Heart left ventricle (tissue), 13 donors: Measurements from ENCODE around the gene VIL1.
A peak's percentile ranks its signal among the peaks of the same experiment; 100 is the strongest.

Source experiments
- POLR2A ChIP-seq, 2 donors: fragments of 450-650 bp; IDR thresholded peaks; one replicate each; pipeline ENCODE4 v1.6.1; 2017; ENCODE audit warnings: antibody characterized with exemption in 2 of 2, mild to moderate bottlenecking in 2 of 2, moderate library complexity in 2 of 2
- TF ChIP-seq, protein P1 (sequence below), 12 donors: fragments of 200-600 bp; sonication (generic) in 4 of 12; IDR thresholded peaks; one replicate each; pipeline versions ENCODE4 v1.5.0 to v1.8.0; 2018 to 2022; ENCODE audit warnings: antibody characterized with exemption in 12 of 12, mild to moderate bottlenecking in 5 of 12
- donor health status: ischemic (EF 13 %, LVEDD 7.1; RV severe dilation, severe dysfunction).
- donor health status: DM: no; HTN: yes; CAD: no.
- donor health status: DM: no; HTN: no; CAD: no.
- donor health status: ischemic (EF 25% LVEDD 6.9; RV normal size, moderate dysfunction).
- donor health status: ischemic (EF 25% LVEDD 5.7; RV mildly dilated, moderate dysfunction).
- donor health status: ischemic (EF 35%, LVEDD 5.7; RV mildly dilated, moderate dysfunction).
- donor health status: nonischemic (EF 11% LVEDD 7.7; RV severe dilation, severe dysfunction).
- donor health status: DM: yes; HTN: yes; CAD: no.
- donor health status: PGD.
- donor health status: ischemic (EF 29% LVEDD 5.4; RV normal size, mild dysfunction).
- donor health status: nonischemic (EF 23%, LVEDD 6.1; RV moderate dilation, normal function).

DNA sequence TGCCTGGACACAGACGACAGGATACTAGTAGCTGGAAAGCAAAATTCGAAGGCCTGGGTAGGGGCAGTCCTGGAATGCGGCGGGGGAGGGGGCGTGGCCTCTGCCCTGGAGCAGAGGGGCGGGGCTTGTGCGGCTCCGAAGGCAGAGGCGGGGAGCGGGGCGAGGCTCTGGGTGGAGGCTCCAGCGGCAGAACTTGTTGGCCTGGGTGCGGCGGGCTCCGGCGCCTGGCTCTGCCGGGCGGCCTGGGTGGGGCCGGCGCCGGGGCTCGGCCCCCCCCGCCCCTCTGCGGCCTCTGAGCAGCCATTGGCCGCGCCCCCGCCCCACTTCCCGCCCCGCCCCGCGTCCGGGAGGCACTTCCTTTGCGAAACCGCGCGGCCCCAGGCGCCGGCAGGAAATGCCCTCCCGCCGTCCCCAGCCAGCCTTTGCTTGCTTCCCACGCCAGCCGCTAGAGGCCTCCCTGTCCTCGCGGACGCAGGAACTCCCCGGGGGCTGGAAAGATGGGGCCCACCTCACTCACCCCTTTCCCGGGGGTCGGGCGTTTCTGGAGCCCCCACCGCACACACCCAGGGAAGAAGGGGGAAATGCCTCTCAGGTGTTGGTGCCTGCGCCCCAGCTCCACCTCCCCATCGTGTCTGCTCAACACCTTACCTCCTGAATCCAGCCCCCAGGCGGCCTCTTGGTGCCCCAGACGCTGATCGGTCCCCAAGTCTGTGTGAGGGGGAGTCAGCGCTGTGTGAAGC, 12.5 kb upstream of the VIL1 start:
- TF ChIP-seq, protein P1, sequence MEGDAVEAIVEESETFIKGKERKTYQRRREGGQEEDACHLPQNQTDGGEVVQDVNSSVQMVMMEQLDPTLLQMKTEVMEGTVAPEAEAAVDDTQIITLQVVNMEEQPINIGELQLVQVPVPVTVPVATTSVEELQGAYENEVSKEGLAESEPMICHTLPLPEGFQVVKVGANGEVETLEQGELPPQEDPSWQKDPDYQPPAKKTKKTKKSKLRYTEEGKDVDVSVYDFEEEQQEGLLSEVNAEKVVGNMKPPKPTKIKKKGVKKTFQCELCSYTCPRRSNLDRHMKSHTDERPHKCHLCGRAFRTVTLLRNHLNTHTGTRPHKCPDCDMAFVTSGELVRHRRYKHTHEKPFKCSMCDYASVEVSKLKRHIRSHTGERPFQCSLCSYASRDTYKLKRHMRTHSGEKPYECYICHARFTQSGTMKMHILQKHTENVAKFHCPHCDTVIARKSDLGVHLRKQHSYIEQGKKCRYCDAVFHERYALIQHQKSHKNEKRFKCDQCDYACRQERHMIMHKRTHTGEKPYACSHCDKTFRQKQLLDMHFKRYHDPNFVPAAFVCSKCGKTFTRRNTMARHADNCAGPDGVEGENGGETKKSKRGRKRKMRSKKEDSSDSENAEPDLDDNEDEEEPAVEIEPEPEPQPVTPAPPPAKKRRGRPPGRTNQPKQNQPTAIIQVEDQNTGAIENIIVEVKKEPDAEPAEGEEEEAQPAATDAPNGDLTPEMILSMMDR (IDR thresholded peaks at IDR 0.05), result peak; percentile 57 to 91 (median 76)
- TF ChIP-seq POLR2A (IDR thresholded peaks at IDR 0.05), result peak in 1 of 2 donors; percentile 39
